Esophagus (tissue), 2 donors: ENCODE measurements around the gene C2CD4D. TPM values are rescaled to one million over a fixed set of nuclear protein-coding genes. Genes with fewer than 3 reads are reported as not detected.

Experiments used
- H3K27ac ChIP-seq, 2 donors: one replicate each; pipeline ENCODE4 v1.5.1; 2013; ENCODE audit warnings: low read depth in 2 of 2, mild to moderate bottlenecking in 2 of 2, inconsistent platforms in 1 of 2, low read length in 1 of 2, moderate library complexity in 1 of 2
- H3K27me3 ChIP-seq, 2 donors: one replicate each; pipeline ENCODE4 v1.6.1; 2013; ENCODE audit warnings: low read length in 2 of 2, control low read depth in 1 of 2, mild to moderate bottlenecking in 1 of 2; ENCODE audit not compliant: insufficient read depth in 2 of 2, control insufficient read depth in 1 of 2
- H3K36me3 ChIP-seq, 2 donors: one replicate each; pipeline ENCODE4 v1.6.1; 2013; ENCODE audit warnings: low read length in 1 of 2; ENCODE audit not compliant: control insufficient read depth in 2 of 2, insufficient read depth in 2 of 2
- H3K4me1 ChIP-seq, 2 donors: one replicate each; pipeline ENCODE4 v1.6.1; 2013; ENCODE audit warnings: low read length in 1 of 2; ENCODE audit not compliant: control insufficient read depth in 2 of 2, insufficient read depth in 2 of 2
- H3K4me3 ChIP-seq, 2 donors: one replicate each; pipeline ENCODE4 v1.5.1; 2013; ENCODE audit warnings: low read length in 2 of 2, mild to moderate bottlenecking in 2 of 2, low read depth in 1 of 2, moderate library complexity in 1 of 2
- H3K9me3 ChIP-seq, 2 donors: one replicate each; pipeline ENCODE4 v1.6.1; 2013; ENCODE audit warnings: mild to moderate bottlenecking in 2 of 2, low read depth in 1 of 2, low read length in 1 of 2, moderate library complexity in 1 of 2; ENCODE audit not compliant: control insufficient read depth in 2 of 2, insufficient read depth in 1 of 2
- WGBS, 2 donors: extraction: QIAGEN DNeasy Blood & Tissue Kit; methylation state at CpG; one replicate each; pipeline ENCODE4 v1.1.7; 2013; 5-methylcytosine and 5-hydroxymethylcytosine counted together
- polyA plus RNA-seq, 2 donors: library from polyadenylated mRNA; stranded (reverse); fragments of 200-250 nt; gene quantifications; one replicate each; pipeline ENCODE4 v1.2.3, GENCODE V29; 2013
- donor health status: healthy with polysubstance abuse.
- donor health status: Bipolar disorder and iron deficiency.

The C2CD4D gene
- polyA plus RNA-seq, 2 donors: 0.12 to 0.19 TPM

GRCh38 chr1:151802372-151802771 lies 37.2 kb downstream of the C2CD4D start:
- Histone ChIP-seq H3K9me3 (no peaks in the 10 kb centered on the region), H3K27ac (no peak overlapping the region), H3K27me3 (no peaks in the 10 kb centered on the region), H3K36me3 (no peaks in the 10 kb centered on the region), H3K4me3 (no peak overlapping the region), H3K4me1 (peaks cover 0 to 4% of the 10 kb centered on the region in 2 donors)
- WGBS, 2 donors: 93 to 99% methylated on average over 5 of the region's 5 CpGs

- Histone ChIP-seq H3K9me3 (no peaks in the 10 kb centered on the region), H3K4me1 (peaks cover 0 to 4% of the 10 kb centered on the region in 2 donors), H3K27ac (no peak overlapping the region), H3K4me3 (no peak overlapping the region), H3K27me3 (no peaks in the 10 kb centered on the region), H3K36me3 (no peaks in the 10 kb centered on the region)
- WGBS, 2 donors: 84 to 85% methylated on average over 7 of the region's 7 CpGs
Observed at GRCh38 chr1:151801846-151802245, 37.8 kb downstream of the C2CD4D start.

DNA sequence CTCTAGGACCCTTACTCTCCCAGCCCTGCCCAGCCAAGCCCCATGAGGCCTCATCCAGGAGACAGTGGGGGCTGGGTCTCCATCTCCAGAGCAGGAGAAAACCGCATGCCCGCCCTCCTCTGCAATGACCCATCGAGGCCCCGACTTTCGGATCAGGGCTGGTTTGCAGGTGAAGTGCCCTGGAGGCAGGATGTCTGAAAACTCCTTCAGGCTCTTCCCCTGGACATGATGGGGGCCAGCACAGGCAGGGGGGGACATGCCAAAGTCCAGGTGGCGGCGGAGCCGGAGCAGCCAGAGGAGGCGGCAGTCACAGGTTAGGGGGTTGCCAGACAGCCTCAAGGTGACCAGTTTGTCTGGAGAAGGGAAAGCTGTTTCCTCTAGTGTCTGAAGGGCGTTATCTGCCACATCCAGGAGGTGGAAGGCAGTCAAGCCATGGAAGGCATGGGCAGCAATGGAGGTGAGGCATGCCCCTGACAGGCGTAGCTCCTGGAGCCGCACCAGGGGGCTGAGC lies 38.3 kb downstream of the C2CD4D start:
- Histone ChIP-seq H3K4me3 (no peak overlapping the region), H3K27me3 (no peaks in the 10 kb centered on the region), H3K4me1 (peaks cover 0 to 4% of the 10 kb centered on the region in 2 donors), H3K9me3 (no peaks in the 10 kb centered on the region), H3K27ac (no peak overlapping the region), H3K36me3 (no peaks in the 10 kb centered on the region)
- WGBS, 2 donors: 91 to 95% methylated on average over 12 of the region's 12 CpGs

- 58 to 70% methylated on average over 8 of the region's 8 CpGs for WGBS, 2 donors
- no peak overlapping the region for H3K27ac ChIP-seq
- H3K4me1 ChIP-seq: peaks cover 0 to 4% of the 10 kb centered on the region in 2 donors
- no peaks in the 10 kb centered on the region for H3K9me3 ChIP-seq
- H3K36me3 ChIP-seq: no peaks in the 10 kb centered on the region
- H3K4me3 ChIP-seq: no peak overlapping the region
- H3K27me3 ChIP-seq: no peaks in the 10 kb centered on the region
Observed at GRCh38 chr1:151800830-151801229, 38.8 kb downstream of the C2CD4D start.

GRCh38 chr1:151799179-151800022 lies 40.2 kb downstream of the C2CD4D start:
- H3K9me3 ChIP-seq: no peaks in the 10 kb centered on the region
- no peak overlapping the region for H3K4me3 ChIP-seq
- H3K4me1 ChIP-seq: peaks cover 0 to 4% of the 10 kb centered on the region in 2 donors
- WGBS, 2 donors: 53 to 65% methylated on average over 9 of the region's 9 CpGs
- no peak overlapping the region for H3K27ac ChIP-seq
- H3K36me3 ChIP-seq: no peaks in the 10 kb centered on the region
- no peaks in the 10 kb centered on the region for H3K27me3 ChIP-seq

DNA sequence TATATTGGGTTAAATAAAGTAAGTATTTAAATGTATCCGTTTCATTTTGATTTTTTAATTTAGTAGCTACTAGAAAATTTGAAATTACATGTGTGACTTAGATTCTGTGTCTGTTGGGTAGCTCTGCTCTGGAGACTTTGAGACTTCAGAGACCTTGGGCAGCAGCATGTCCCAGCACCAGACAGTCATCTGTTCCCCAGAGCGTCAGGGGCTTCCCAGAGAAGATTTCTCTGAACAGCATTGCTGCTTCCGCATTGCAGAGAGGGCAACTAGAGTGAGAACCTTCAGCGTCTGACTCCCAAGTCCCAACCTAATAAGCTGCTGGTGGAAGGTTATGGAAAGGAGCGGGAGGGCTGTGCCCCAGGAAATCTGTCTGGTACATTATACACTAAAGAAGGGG lies 41.0 kb downstream of the C2CD4D start:
- 87 to 88% methylated on average over 5 of the region's 5 CpGs for WGBS, 2 donors
- H3K27ac ChIP-seq: no peak overlapping the region
- H3K4me3 ChIP-seq: no peak overlapping the region
- H3K9me3 ChIP-seq: no peaks in the 10 kb centered on the region
- H3K4me1 ChIP-seq: peaks cover 0 to 4% of the 10 kb centered on the region in 2 donors
- H3K36me3 ChIP-seq: no peaks in the 10 kb centered on the region
- H3K27me3 ChIP-seq: no peaks in the 10 kb centered on the region

DNA sequence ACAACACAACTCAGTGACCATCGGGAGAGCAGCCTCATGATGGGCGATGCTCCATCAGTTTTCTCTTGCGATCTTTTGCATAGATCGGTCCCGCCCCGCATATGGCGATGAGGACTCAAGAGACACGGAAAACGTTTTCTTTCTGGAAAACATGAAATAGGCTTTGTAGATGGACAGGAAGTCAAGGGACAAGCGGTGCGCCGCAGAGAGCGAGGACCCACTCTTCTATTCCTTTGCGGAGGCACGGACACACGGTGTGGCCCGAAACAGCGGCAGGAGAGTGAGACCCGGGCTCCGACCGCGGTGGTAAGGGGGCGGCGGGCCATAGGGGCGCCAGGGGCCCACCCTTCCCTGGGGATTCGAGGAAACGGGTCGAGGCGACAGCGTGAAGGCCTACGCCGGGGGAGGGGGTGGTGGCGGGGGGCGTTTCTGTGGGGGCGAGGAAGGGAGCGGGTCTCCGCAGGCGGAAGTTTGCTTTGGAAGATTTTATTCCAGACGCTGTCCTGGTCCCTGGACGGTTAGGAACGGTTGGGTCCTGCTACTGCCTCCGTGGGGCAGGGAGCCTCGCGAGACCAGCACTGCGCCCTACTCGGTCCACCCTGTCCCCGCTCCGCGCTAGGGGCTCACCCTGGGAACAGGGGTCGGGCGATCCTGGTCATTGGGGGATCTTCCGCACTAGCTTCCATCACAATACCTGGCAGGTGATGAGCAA lies 48.5 kb downstream of the C2CD4D start:
- Histone ChIP-seq H3K36me3 (no peaks in the 10 kb centered on the region), H3K27me3 (no peaks in the 10 kb centered on the region), H3K9me3 (no peaks in the 10 kb centered on the region), H3K4me3 (peak overlapping the region; percentile 67 to 92), H3K4me1 (peaks cover 0 to 7% of the 10 kb centered on the region in 2 donors), H3K27ac (peak overlapping the region; percentile 23 to 35)
- 1 to 2% methylated on average over 45 to 52 of the region's 52 CpGs for WGBS, 2 donors

DNA sequence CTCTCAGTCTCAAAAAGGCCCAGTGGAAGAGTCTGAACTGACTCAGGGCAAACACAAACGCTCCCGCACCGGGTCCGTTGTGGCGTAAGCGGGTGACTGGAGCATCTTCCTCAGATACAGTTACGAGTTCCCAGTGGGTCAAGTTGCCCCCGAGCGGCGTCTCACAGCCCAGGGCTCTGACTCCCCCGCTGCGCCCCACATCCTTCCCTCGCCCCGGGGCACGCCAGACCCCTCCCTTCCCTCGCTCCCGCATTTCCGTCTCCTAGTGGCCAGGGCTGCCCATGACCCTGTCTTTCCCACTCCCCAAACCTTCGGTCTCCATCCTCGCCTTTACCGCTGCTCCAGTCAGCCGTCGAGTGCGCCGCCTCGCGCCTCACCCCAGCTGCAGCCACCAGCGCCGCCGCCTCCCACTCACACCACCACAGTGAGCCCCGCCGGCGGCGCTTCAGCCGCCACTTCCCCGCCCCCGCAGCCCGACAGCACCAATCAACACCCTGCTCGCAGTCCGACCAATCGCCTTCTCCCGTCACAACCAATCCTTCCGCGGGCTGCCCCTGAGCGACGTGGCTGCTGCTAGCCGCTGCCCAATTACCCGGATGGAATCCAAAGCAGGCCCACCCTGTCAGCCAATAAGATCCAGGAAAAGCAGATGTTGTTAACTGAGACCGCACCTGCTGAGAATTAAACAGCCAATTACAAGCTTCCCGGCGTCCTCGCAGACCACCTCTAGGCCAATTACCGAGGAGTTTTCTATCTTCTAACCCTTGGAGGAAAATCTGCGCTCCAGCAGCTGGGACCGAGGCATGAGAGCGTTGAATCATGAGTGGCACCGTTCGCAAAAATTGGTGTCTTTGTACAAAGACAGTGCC lies 49.3 kb downstream of the C2CD4D start, which contains the start of gene TDRKH:
Gene TDRKH (minus strand): TSS at position 430 of the 869 bp plus-strand sequence. CDS start 7,478 bp downstream, outside the sequence.
- no peaks in the 10 kb centered on the region for H3K27me3 ChIP-seq

More for the DNA sequence above, 49.3 kb downstream of the C2CD4D start, which contains the start of gene TDRKH:
- H3K4me1 ChIP-seq: peaks cover 0 to 7% of the 10 kb centered on the region in 2 donors
- H3K27ac ChIP-seq: peak within 1 kb of the TSS; percentile 23 to 38
- 1% methylated on average over 58 of the region's 58 CpGs for WGBS, 2 donors
- H3K4me3 ChIP-seq: peak within 1 kb of the TSS; percentile 67 to 92
- no peaks in the 10 kb centered on the region for H3K9me3 ChIP-seq
- no peaks in the 10 kb centered on the region for H3K36me3 ChIP-seq
